ENCODE measurements around the gene LIN37. TPM values are rescaled to one million over a fixed set of nuclear protein-coding genes. Genes with fewer than 3 reads are reported as not detected.

Gene LIN37
- total and polyA plus RNA-seq, 12 donors, result 4.0 to 29.4 (median 5.0) TPM

GRCh38 chr19:35780058-35780457 lies 31.7 kb downstream of the LIN37 start:
- DNase-seq, result no peak
- intact Hi-C loops (cut with DNase I), result no loop called here
- H3K4me3 ChIP-seq, result no peak overlapping the region
- peaks cover 0 to 63% (median 0%) of the 10 kb centered on the region in 9 donors for H3K36me3 ChIP-seq
- ATAC-seq, result no peak
- H3K27me3 ChIP-seq, result no peaks in the 10 kb centered on the region
- no peak overlapping the region for H3K27ac ChIP-seq
- TF ChIP-seq CTCF (IDR thresholded peaks at IDR 0.05), result no peak
- peaks cover 0 to 8% (median under 1%) of the 10 kb centered on the region in 9 donors for H3K4me1 ChIP-seq
- WGBS, 2 donors, result 93 to 95% methylated on average over 16 of the region's 16 CpGs
- H3K9me3 ChIP-seq, result no peaks in the 10 kb centered on the region

GRCh38 chr19:35780717-35781116 lies 32.3 kb downstream of the LIN37 start:
- TF ChIP-seq CTCF (IDR thresholded peaks at IDR 0.05), result no peak
- peaks cover 0 to 8% (median 0%) of the 10 kb centered on the region in 9 donors for H3K4me1 ChIP-seq
- H3K27ac ChIP-seq, result no peak overlapping the region
- WGBS, 2 donors, result 97 to 98% methylated on average over 20 of the region's 20 CpGs
- no peaks in the 10 kb centered on the region for H3K9me3 ChIP-seq
- intact Hi-C loops (cut with DNase I), result no loop called here
- no peaks in the 10 kb centered on the region for H3K27me3 ChIP-seq
- H3K4me3 ChIP-seq, result no peak overlapping the region
- ATAC-seq (no peak), DNase-seq (no peak)
- peaks cover 0 to 67% (median 0%) of the 10 kb centered on the region in 9 donors for H3K36me3 ChIP-seq

- Histone ChIP-seq H3K4me1 (no peaks in the 10 kb centered on the region), H3K9me3 (no peaks in the 10 kb centered on the region), H3K36me3 (peaks cover 0 to 71% (median 0%) of the 10 kb centered on the region in 9 donors), H3K27me3 (no peaks in the 10 kb centered on the region), H3K27ac (no peak overlapping the region), H3K4me3 (no peak overlapping the region)
- DNase-seq, result no peak
- no peak for TF ChIP-seq CTCF (IDR thresholded peaks at IDR 0.05)
- ATAC-seq, result no peak
- intact Hi-C loops (cut with DNase I), result no loop called here
- 78 to 84% methylated on average over 7 to 9 of the region's 9 CpGs for WGBS, 2 donors
These were observed 33.3 kb downstream of the LIN37 start for GRCh38 chr19:35781650-35782049.

GRCh38 chr19:35782589-35782988 lies 34.2 kb downstream of the LIN37 start:
- no peak for DNase-seq
- Histone ChIP-seq H3K27ac (no peak overlapping the region), H3K27me3 (no peaks in the 10 kb centered on the region), H3K4me1 (no peaks in the 10 kb centered on the region), H3K9me3 (no peaks in the 10 kb centered on the region), H3K36me3 (peaks cover 0 to 69% (median 0%) of the 10 kb centered on the region in 9 donors), H3K4me3 (no peak overlapping the region)
- intact Hi-C loops (cut with DNase I), result no loop called here
- no peak for ATAC-seq
- WGBS, 2 donors, result 97 to 98% methylated on average over 12 of the region's 12 CpGs
- no peak for TF ChIP-seq CTCF (IDR thresholded peaks at IDR 0.05)
